Mucosa of descending colon (tissue), 3 donors: Measurements from ENCODE around the gene PRCD. TPM values are rescaled to one million over a fixed set of nuclear protein-coding genes. Genes with fewer than 3 reads are reported as not detected.
"Not testable (repeated sequence)": the region's sequence is repeated elsewhere in the genome, so short reads cannot be mapped to it uniquely, and the experiment has no call there.

ENCODE experiments used
- ATAC-seq: fragments of 200-7000 bp; cut with Tn5 transposase; one replicate; pipeline ENCODE4 v1.9.1; 2020; ENCODE audit warnings: mild to moderate bottlenecking, moderate library complexity
- DNase-seq, 3 donors: peaks; one replicate each; pipeline ENCODE4 v3.0.0-alpha.2; 2020
- H3K36me3 ChIP-seq: fragments of 200-600 bp; one replicate; pipeline ENCODE4 v1.8.0; 2021; ENCODE audit warnings: low read depth, mild to moderate bottlenecking
- H3K4me1 ChIP-seq: fragments of 200-600 bp; one replicate; pipeline ENCODE4 v1.8.0; 2021; ENCODE audit warnings: low read depth, mild to moderate bottlenecking
- H3K4me3 ChIP-seq: fragments of 200-600 bp; one replicate; pipeline ENCODE4 v1.8.0; 2021; ENCODE audit warnings: mild to moderate bottlenecking
- H3K9me3 ChIP-seq: fragments of 200-600 bp; one replicate; pipeline ENCODE4 v1.8.0; 2021; ENCODE audit warnings: mild to moderate bottlenecking
- intact Hi-C, 2 donors: fragments of 100-400 bp; cut with DNase I in 1 of 2; cut with micrococcal nuclease in 1 of 2; formaldehyde crosslinking; loops; one replicate each; pipeline versions ENCODE4 v1.11.0 to v1.11.1; 2022; cut with DNase I, micrococcal nuclease
- total RNA-seq, 3 donors: library from RNA; stranded (reverse); fragmentation: NEBNext Ultra II Directional in 2 of 3; extraction: Animal tissue kit (Norgen Biotek cat#: 25700) in 2 of 3; gene quantifications; one replicate each; pipeline versions ENCODE4 v1.2.1 to v1.2.4, GENCODE V29; 2021 to 2023
- TF ChIP-seq, protein P1 (sequence below): fragments of 200-600 bp; IDR thresholded peaks from one replicate; pipeline ENCODE4 v1.8.0; 2022; ENCODE audit warnings: antibody characterized with exemption, mild to moderate bottlenecking
- donor health status: DM: no; HTN: no; CAD: no; lungs with moderate emphysema.
- donor health status: DM: no; HTN: no; CAD: no.
- donor health status: DM: no; HTN: yes; CAD: no.

Gene PRCD
- total RNA-seq, 3 donors from 2014 or later, result 1.0 to 4.8 (median 1.6) TPM

- intact Hi-C loops, result no loop called here
- no peaks in the 10 kb centered on the region for H3K36me3 ChIP-seq
- ATAC-seq (no peak), DNase-seq (peak in 1 of 3 donors; percentile 48)
- H3K4me1 ChIP-seq, result peaks cover 33% of the 10 kb centered on the region
- no peaks in the 10 kb centered on the region for H3K9me3 ChIP-seq
- H3K4me3 ChIP-seq, result no peak overlapping the region
- TF ChIP-seq, protein P1, sequence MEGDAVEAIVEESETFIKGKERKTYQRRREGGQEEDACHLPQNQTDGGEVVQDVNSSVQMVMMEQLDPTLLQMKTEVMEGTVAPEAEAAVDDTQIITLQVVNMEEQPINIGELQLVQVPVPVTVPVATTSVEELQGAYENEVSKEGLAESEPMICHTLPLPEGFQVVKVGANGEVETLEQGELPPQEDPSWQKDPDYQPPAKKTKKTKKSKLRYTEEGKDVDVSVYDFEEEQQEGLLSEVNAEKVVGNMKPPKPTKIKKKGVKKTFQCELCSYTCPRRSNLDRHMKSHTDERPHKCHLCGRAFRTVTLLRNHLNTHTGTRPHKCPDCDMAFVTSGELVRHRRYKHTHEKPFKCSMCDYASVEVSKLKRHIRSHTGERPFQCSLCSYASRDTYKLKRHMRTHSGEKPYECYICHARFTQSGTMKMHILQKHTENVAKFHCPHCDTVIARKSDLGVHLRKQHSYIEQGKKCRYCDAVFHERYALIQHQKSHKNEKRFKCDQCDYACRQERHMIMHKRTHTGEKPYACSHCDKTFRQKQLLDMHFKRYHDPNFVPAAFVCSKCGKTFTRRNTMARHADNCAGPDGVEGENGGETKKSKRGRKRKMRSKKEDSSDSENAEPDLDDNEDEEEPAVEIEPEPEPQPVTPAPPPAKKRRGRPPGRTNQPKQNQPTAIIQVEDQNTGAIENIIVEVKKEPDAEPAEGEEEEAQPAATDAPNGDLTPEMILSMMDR, result no peak
These were observed 8.3 kb upstream of the PRCD start for GRCh38 chr17:76531486-76532038.

DNA sequence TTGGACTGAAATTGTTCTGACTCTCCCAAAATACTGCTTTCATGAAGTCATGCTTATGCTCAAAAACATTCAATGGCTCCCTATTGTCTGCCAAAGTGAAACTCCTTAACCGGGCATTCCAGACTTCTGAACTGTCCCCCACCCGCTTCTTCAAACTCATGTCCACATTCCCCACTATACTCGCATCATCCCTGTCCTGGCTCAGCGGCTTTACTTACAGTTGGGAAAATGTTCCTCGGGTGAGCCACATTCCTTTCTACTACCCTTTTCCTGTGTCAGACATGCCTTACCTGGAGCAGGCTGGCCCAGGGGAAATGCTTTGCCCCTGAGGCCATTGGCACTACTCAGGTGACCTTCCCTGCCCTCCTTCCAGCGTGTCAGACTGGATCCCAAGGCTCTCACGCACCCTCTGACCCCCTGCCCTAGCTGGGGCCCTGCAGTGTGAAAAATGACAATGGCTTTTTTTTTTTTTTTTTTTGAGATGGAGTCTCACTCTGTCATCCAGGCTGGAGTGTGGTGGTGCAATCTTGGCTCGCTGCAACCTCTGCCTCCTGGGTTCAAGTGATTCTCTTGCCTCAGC is 7.7 kb upstream of the PRCD start:
- no peak for ATAC-seq
- TF ChIP-seq, protein P1, result no peak
- peak in 1 of 3 donors; percentile 35 for DNase-seq
- Histone ChIP-seq H3K4me1 (peaks cover 33% of the 10 kb centered on the region), H3K9me3 (no peaks in the 10 kb centered on the region), H3K36me3 (no peaks in the 10 kb centered on the region), H3K4me3 (no peak overlapping the region)
- intact Hi-C loops, result no loop called here

- H3K4me1 ChIP-seq, result peaks cover 39% of the 10 kb centered on the region
- DNase-seq, result peak in 1 of 3 donors; percentile 25
- intact Hi-C loops, ATAC-seq, H3K36me3 ChIP-seq, H3K9me3 ChIP-seq, H3K4me3 ChIP-seq: not testable (repeated sequence)
These were observed 6.0 kb upstream of the PRCD start for GRCh38 chr17:76533640-76534359.

DNA sequence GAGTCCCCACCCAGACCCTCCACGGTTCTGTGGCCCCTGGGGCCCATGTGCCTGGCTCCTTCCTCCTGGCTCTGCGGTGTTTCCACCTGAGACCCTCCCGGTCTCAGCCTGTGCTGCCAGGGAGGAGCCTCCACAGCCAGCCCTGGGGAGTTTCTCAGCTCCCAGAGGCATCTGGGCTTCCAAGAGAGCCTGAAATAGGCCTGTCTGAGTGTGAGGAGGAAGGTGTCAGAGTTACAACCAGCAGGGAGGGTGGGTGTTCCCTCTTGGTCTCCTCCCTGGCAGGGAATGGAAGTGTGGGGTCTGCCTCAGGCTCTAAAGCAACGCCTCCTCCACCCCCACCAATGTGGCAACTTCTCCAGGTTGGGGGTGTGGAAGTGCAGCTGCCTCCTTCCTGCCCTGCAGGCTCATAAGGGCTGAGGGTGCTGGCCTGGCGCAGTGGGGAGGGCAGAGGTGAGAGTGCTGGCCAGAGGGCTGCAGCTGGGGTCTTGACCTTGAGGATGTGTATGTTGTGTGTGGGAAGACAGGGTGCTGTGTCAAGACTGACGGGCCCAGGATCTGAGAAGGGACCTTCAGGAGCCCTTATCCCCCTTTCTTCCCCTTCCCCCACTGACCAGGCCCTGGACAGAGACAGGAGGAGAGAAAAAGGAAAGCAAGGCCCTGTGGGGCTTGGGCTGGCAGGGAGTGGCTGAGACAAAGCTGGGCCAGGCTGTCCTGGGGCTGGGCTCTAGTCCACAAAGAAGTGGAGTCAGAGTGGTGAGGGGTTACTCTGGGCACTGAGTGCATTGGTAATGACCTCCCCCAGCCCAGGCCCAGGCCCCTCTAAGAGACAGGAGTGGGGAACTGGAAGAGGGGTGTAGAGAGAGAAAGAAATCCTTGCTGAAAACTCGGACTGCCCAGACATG is 4.8 kb upstream of the PRCD start:
- intact Hi-C loops, result no loop called here
- ATAC-seq (no peak), DNase-seq (peak in 1 of 3 donors; percentile 42)
- peaks cover 28% of the 10 kb centered on the region for H3K4me1 ChIP-seq
- no peak overlapping the region for H3K4me3 ChIP-seq
- no peaks in the 10 kb centered on the region for H3K9me3 ChIP-seq
- TF ChIP-seq, protein P1, result no peak
- H3K36me3 ChIP-seq, result no peaks in the 10 kb centered on the region

GRCh38 chr17:76535788-76536510 is 3.9 kb upstream of the PRCD start:
- ATAC-seq (no peak), DNase-seq (peak in 1 of 3 donors; percentile 48)
- TF ChIP-seq, protein P1, result no peak
- Histone ChIP-seq H3K4me3 (no peak overlapping the region), H3K36me3 (no peaks in the 10 kb centered on the region), H3K9me3 (no peaks in the 10 kb centered on the region), H3K4me1 (peaks cover 28% of the 10 kb centered on the region)
- intact Hi-C loops, result no loop called here
